ENCODE data around the gene PCDH19. TPM values are rescaled to one million over a fixed set of nuclear protein-coding genes. Genes with fewer than 3 reads are reported as not detected.

Gene PCDH19
- total RNA-seq, 1 donor from 2014 or later = not detected

DNA sequence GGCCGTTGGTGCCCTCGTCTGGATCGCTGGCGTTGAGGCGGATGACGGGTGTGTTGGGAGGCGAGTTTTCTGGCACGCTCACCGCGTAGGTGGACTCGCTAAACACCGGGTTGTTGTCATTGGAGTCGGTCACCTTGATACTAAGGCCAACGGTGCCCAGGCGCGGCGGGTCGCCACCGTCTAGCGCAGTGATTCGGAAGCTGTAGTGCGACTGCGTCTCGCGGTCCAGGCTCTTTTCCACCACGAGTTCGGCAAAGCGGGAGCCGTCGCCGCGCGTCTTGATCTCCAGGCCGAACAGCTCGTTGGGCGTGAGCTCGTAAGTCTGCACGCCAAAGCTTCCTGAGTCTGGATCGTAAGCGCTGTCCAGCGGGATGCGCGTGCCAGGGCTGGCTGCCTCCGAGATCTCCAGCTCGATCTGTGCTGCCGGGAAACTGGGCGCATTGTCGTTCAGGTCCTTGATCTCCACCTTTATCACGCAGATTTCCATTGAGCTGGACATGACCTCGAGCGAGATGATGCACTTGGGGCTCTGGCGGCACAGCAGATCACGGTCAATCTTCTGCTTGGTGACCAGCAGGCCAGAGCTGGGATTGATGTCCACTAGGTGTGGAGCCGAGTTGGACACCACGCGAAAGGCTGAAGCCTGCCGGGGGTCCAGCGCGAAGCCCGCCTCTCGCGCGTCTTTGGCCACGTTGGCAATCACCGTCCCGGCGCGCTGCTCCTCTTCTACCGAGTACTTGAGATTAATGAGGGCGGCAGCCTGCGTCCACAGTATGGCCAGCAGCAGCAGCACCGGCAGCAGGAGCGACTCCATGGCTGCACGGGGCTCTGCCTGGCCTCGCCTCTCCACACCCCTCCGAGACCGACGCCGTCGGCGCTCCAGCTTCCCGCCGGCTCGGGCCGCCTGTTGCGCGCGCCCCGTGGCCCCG is 2.0 kb downstream of the PCDH19 start:
- POLR2A ChIA-PET = no interaction called here
- H3K27me3 Mint-ChIP-seq = peaks cover 29% of the 10 kb centered on the region

DNA sequence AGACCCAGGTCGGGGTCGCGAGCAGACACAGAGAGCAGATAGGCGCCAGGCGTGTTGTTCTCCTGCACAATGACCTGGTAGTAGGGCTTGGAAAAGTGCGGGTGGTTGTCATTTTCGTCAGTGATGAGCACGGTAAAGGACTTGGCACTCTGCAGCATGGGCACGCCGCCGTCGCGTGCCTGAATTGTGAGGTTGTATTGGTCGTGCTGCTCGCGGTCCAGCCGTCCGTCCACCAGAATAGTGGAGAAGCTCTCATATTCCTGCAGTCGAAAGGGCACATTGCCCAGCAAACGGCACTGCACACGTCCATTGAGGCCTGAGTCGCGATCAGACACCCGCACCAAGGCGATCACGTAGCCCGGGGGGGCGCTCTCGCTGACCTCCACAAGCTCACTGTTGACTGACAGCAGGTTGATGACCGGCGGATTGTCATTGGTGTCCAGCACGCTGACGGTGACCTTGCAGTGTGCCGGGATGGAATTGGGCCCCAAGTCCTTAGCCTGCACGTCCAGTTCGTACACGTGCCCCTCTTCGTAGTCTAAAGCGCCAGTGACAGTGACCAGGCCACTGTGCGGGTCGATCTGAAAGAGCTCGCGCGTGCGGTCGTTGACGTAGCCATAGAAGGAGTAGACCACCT is 2.8 kb downstream of the PCDH19 start:
- intact Hi-C loops (cut with micrococcal nuclease) = no loop called here
- Mint-ChIP-seq H3K27me3 (peaks cover 23% of the 10 kb centered on the region), H3K4me1 (peaks cover 12% of the 10 kb centered on the region), H3K36me3 (ENCODE audit: low read depth) (no peaks in the 10 kb centered on the region), H3K27ac (no peak overlapping the region), H3K4me3 (no peak overlapping the region), H3K9me3 (no peaks in the 10 kb centered on the region)
- TF ChIP-seq, protein P1, sequence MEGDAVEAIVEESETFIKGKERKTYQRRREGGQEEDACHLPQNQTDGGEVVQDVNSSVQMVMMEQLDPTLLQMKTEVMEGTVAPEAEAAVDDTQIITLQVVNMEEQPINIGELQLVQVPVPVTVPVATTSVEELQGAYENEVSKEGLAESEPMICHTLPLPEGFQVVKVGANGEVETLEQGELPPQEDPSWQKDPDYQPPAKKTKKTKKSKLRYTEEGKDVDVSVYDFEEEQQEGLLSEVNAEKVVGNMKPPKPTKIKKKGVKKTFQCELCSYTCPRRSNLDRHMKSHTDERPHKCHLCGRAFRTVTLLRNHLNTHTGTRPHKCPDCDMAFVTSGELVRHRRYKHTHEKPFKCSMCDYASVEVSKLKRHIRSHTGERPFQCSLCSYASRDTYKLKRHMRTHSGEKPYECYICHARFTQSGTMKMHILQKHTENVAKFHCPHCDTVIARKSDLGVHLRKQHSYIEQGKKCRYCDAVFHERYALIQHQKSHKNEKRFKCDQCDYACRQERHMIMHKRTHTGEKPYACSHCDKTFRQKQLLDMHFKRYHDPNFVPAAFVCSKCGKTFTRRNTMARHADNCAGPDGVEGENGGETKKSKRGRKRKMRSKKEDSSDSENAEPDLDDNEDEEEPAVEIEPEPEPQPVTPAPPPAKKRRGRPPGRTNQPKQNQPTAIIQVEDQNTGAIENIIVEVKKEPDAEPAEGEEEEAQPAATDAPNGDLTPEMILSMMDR (IDR thresholded peaks at IDR 0.05) = no peak
- no peak for ATAC-seq (ENCODE audit: low read depth)
- ChIA-PET CTCF (no interaction called here), POLR2A (no interaction called here)
- no peak for DNase-seq

More for the DNA sequence above, 2.0 kb downstream of the PCDH19 start:
- CTCF ChIA-PET = no interaction called here
- Mint-ChIP-seq H3K4me3 (no peak overlapping the region), H3K4me1 (peaks cover 18% of the 10 kb centered on the region), H3K36me3 (ENCODE audit: low read depth) (no peaks in the 10 kb centered on the region), H3K27ac (no peak overlapping the region), H3K9me3 (no peaks in the 10 kb centered on the region)
- DNase-seq (no peak), ATAC-seq (ENCODE audit: low read depth) (no peak)
- TF ChIP-seq, protein P1 (IDR thresholded peaks at IDR 0.05) = no peak
- intact Hi-C loops (cut with micrococcal nuclease) = no loop called here

DNA sequence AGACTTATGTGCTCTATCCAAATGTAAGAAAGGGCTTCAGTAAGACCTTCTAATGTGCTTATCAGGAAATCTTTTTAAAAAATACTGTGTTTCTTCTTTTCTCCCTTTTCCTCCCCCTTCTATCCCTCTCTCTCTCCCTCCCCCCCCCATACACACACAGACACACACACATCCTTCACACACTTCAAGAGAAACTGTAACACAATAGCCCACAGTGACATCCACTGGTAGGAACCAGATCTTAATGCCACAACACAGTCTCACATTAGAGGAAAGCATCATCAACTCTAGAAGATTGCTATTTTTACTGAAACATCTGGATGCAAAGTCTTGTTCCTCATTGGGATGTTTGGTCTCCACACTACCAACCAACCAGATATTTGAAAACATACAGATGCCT is 4.6 kb downstream of the PCDH19 start:
- DNase-seq = no peak
- peaks cover 5% of the 10 kb centered on the region for H3K4me1 Mint-ChIP-seq
- ATAC-seq (ENCODE audit: low read depth) = no peak
- H3K27me3 Mint-ChIP-seq = peaks cover 22% of the 10 kb centered on the region
- H3K4me3 Mint-ChIP-seq = no peak overlapping the region
- TF ChIP-seq, protein P1 (IDR thresholded peaks at IDR 0.05) = no peak
- intact Hi-C loops (cut with micrococcal nuclease) = no loop called here
- no peak overlapping the region for H3K27ac Mint-ChIP-seq
- ChIA-PET CTCF (no interaction called here), POLR2A (no interaction called here)
- no peaks in the 10 kb centered on the region for H3K36me3 Mint-ChIP-seq (ENCODE audit: low read depth)
- no peaks in the 10 kb centered on the region for H3K9me3 Mint-ChIP-seq

DNA sequence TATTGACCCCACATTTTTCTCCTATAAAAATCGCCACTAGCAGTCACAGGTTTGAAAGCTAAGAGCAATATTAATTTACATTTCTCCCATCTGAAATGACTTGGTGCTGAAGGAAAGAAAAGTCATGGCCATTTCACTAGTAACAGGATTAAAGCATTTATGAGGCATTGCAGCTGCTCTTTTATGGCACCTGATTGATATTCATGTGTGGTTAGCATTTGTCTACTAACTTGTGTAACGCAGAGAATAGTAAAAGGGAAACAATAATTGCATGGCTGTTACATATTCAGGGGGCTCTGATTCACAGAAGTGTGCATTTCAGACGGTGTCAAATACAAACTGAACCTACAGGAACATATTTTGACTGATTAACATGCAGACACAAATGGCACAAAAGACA is 5.2 kb downstream of the PCDH19 start:
- H3K4me3 Mint-ChIP-seq = no peak overlapping the region
- POLR2A ChIA-PET = no interaction called here

DNA sequence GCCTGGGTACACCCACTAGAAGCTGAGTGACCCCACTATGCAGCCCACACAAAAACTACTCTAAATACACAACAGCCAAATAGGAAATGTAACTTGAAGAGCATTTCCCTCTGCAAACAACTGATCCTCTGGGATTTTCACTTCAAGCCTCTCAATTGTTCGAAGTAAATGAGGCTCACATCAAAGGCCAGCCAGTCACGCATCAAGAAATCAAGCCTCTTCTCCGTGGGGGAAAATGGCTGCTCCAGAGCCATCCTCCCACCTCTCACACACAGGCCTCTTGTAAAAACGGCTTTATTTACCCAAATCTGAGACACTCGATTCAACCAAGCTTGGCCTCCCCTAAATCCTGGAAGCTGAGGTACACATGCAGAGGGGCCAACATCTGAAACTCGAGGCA is 14.3 kb downstream of the PCDH19 start:
- H3K27ac Mint-ChIP-seq = no peak overlapping the region
- DNase-seq = no peak
- intact Hi-C loops (cut with micrococcal nuclease) = no loop called here
- no peaks in the 10 kb centered on the region for H3K4me1 Mint-ChIP-seq
- H3K27me3 Mint-ChIP-seq = peaks cover 2% of the 10 kb centered on the region
- H3K4me3 Mint-ChIP-seq = no peak overlapping the region
- ChIA-PET CTCF (no interaction called here), POLR2A (no interaction called here)
- TF ChIP-seq, protein P1 (IDR thresholded peaks at IDR 0.05) = no peak
- no peak for ATAC-seq (ENCODE audit: low read depth)
- no peaks in the 10 kb centered on the region for H3K36me3 Mint-ChIP-seq (ENCODE audit: low read depth)
- H3K9me3 Mint-ChIP-seq = no peaks in the 10 kb centered on the region

More for the DNA sequence above, 5.2 kb downstream of the PCDH19 start:
- CTCF ChIA-PET = no interaction called here
- Mint-ChIP-seq H3K27ac (no peak overlapping the region), H3K27me3 (peaks cover 22% of the 10 kb centered on the region), H3K36me3 (ENCODE audit: low read depth) (no peaks in the 10 kb centered on the region), H3K4me1 (peaks cover 3% of the 10 kb centered on the region), H3K9me3 (no peaks in the 10 kb centered on the region)
- no peak for DNase-seq
- intact Hi-C loops (cut with micrococcal nuclease) = no loop called here
- ATAC-seq (ENCODE audit: low read depth) = no peak
- TF ChIP-seq, protein P1 (IDR thresholded peaks at IDR 0.05) = no peak
